GM18868 (cell line): ENCODE measurements around the gene SHC4.
"Not testable (repeated sequence)": the region's sequence is repeated elsewhere in the genome, so short reads cannot be mapped to it uniquely, and the experiment has no call there.

Experiments
- ATAC-seq: cut with Tn5 transposase; IDR thresholded peaks from one replicate; pipeline ENCODE4 v1.9.1; 2021; ENCODE audit warnings: mild to moderate bottlenecking, moderate library complexity; ENCODE audit not compliant: unreplicated experiment

SHC4 gene

GRCh38 chr15:48970926-48971325 is 7.2 kb upstream of the SHC4 start:
- ATAC-seq, result not testable (repeated sequence)

- ATAC-seq, result no peak
Measured at GRCh38 chr15:48968066-48968465, 4.3 kb upstream of the SHC4 start.

GRCh38 chr15:48967336-48967735 is 3.6 kb upstream of the SHC4 start:
- no peak for ATAC-seq

GRCh38 chr15:48966595-48967301 is 3.0 kb upstream of the SHC4 start:
- ATAC-seq, result peak; percentile 85

- peak; percentile 68 for ATAC-seq
Measured at GRCh38 chr15:48965972-48966371, 2.3 kb upstream of the SHC4 start.

- no peak for ATAC-seq
Measured at GRCh38 chr15:48964898-48965297, 1.2 kb upstream of the SHC4 start.

GRCh38 chr15:48962662-48963523 is 826 bp downstream of the SHC4 start:
- ATAC-seq, result no peak

GRCh38 chr15:48955967-48956366 is 7.8 kb downstream of the SHC4 start:
- ATAC-seq, result no peak

- ATAC-seq, result no peak
Measured at GRCh38 chr15:48955370-48955769, 8.3 kb downstream of the SHC4 start.

- ATAC-seq, result no peak
Measured at GRCh38 chr15:48954538-48954937, 9.2 kb downstream of the SHC4 start.

- ATAC-seq, result no peak
Measured at GRCh38 chr15:48946840-48947187, 16.9 kb downstream of the SHC4 start.

- peak; percentile 55 for ATAC-seq
Measured at GRCh38 chr15:48946074-48946839, 17.5 kb downstream of the SHC4 start.

- ATAC-seq, result no peak
Measured at GRCh38 chr15:48945386-48945785, 18.3 kb downstream of the SHC4 start.

- ATAC-seq, result no peak
Measured at GRCh38 chr15:48941904-48942303, 21.8 kb downstream of the SHC4 start.

- ATAC-seq, result peak; percentile 94
Measured at GRCh38 chr15:48940508-48940907, 23.2 kb downstream of the SHC4 start.

GRCh38 chr15:48939648-48940047 is 24.1 kb downstream of the SHC4 start:
- ATAC-seq, result no peak

- ATAC-seq, result no peak
Measured at GRCh38 chr15:48937886-48938285, 25.8 kb downstream of the SHC4 start.

- ATAC-seq, result no peak
Measured at GRCh38 chr15:48936666-48937065, 27.1 kb downstream of the SHC4 start.

- ATAC-seq, result no peak
Measured at GRCh38 chr15:48935236-48935635, 28.5 kb downstream of the SHC4 start.

GRCh38 chr15:48930735-48931134 is 33.0 kb downstream of the SHC4 start:
- peak; percentile 41 for ATAC-seq

- no peak for ATAC-seq
Measured at GRCh38 chr15:48929661-48930060, 34.1 kb downstream of the SHC4 start.
